Measurements from ENCODE around the gene KY. TPM values are rescaled to one million over a fixed set of nuclear protein-coding genes. Genes with fewer than 3 reads are reported as not detected.

KY gene, protein sequence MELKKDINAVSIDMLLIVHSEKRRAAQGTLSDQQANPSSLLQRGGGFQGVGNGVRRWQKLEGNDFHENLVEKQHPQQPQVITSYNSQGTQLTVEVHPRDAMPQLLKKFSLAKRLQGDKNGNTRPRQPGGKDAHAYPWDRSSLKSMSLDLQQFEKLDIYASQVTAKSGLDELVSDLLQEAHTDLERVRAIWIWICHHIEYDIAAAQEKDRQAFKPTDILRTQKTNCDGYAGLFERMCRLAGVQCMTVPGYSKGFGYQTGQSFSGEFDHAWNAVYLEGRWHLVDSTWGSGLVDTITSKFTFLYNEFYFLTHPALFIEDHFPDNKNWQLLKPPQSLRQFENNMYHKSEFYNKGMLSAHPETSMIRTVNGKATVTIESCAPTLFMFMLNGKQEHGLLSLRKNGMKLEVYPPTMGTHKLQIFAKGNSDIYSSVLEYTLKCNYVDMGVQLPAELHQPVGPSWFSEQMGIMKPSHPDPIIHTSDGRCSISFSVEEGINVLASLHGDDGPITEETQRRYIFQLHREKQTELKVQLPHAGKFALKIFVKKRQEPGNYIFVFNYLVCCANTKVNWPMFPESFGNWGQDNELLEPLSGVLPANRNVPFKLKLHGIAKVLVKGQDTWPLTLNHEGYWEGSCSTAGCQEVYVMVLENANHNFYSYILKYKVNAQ
- not detected in 2 replicates for total RNA-seq (2011; cell fraction: chromatin; rRNA removed; ENCODE audit: low replicate concordance)
- total RNA-seq (2011; cell fraction: nucleolus; rRNA removed), result not detected in 2 replicates
- total RNA-seq (2011; cell fraction: nucleoplasm; rRNA removed), result not detected in 2 replicates
- total RNA-seq (2014; rRNA removed), result not detected in 2 replicates
- not detected in 2 replicates for total RNA-seq (2014; rRNA removed; fragmentation: Illumina TruSeq; extraction: Trizol)
- total RNA-seq (2015; rRNA removed; fragmentation: Illumina TruSeq; extraction: Trizol), result not detected in 2 replicates
- total RNA-seq (2021), result not detected in 2 replicates
- not detected in 2 replicates for polyA plus RNA-seq (2011; rRNA removed)
- polyA plus RNA-seq (2011; cell fraction: cytosol; rRNA removed), result not detected in 2 replicates
- not detected in 2 replicates for polyA plus RNA-seq (2011; cell fraction: nucleus; rRNA removed)
- not detected in 2 replicates for polyA plus RNA-seq (2012)
- polyA plus RNA-seq (2014; fragmentation: Illumina TruSeq; extraction: Trizol), result not detected in 2 replicates
- polyA plus RNA-seq (2014; fragmentation: Nextera tagmentation; extraction: Ambion mirVana), result not detected
- not detected in 2 replicates for polyA plus RNA-seq (2014; rRNA removed)
- not detected in 2 replicates for polyA minus RNA-seq (2011; rRNA and poly(A)+ RNA removed)
- not detected in 2 replicates for polyA minus RNA-seq (2011; cell fraction: cytosol; rRNA and poly(A)+ RNA removed)
- not detected in 2 replicates for polyA minus RNA-seq (2011; cell fraction: nucleus; rRNA and poly(A)+ RNA removed)
- percentile 2 among the genes with signal in this experiment for Bru-seq, nascent RNA
- percentile 2 among the genes with signal in this experiment for BruChase-seq, experiment 1, labeled RNA remaining after a 2-hour chase
- percentile 2 among the genes with signal in this experiment for BruChase-seq, experiment 2, labeled RNA remaining after a 6-hour chase
- long read RNA-seq, experiment 1, result 0 reads
- long read RNA-seq, experiment 2, result 0 reads
- long read RNA-seq, experiment 3, result 0 reads

DNA sequence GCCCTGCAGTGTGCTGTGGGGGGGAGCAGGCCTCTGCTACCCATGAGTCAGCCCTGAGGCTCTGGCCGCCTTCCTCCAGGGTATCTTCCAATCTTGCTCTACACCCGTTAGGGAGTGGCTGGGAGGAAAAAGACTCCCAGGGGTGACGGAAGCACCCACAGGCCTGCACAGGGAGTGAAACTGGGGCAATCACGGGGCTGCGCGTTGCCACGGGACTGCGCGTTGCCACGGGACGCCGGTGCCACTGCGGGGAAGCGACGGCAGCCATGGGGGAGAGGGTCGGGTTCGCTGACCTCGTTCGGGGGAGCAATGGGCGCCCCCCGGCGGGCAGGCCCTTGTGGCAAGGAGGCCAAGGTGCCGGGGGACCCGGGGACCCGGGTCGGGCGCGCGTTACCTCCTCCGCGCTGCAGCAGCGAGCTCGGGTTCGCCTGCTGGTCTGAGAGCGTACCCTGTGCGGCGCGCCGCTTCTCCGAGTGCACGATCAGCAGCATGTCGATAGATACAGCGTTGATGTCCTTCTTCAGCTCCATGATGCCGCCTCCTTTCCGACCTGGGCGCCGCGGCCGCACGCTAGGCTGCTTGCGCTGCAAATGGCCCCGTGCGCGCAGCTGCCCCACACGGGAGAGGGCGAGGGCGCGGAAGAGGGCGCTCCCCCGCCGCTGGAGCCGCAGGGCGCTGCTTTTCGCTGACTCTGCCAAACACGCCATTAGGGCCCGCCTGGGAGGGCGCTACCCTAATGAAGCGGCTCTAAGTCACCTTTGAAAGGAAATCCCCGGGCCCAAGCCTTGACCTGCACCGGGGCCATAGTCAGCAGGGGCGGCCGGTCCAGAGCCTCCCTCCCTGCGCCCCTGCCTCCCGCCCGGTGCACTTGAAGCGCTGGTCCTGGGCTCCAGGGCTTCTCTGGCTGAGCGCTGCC lies at the start of gene KY:
KY (minus strand) TSS at position 592 of the 916 bp plus-strand sequence; CDS start at position 530, 62 bp downstream.
- in situ Hi-C loops (cut with MboI), result no loop called here
- Histone ChIP-seq H3K9ac (ENCODE audit: insufficient read depth in 1 of 2, low read depth in 2 of 2, low read length in 2 of 2) (no peak within 1 kb of the TSS), H3K36me3 (ENCODE audit: control insufficient read depth, insufficient read depth, low read length) (no peaks in the 10 kb centered on the region), H3K27me3 (ENCODE audit: control insufficient read depth in 2 of 2, insufficient read depth in 2 of 2, low read length in 2 of 2) (peaks cover 0 to 12% of the 10 kb centered on the region in 2 experiments; a peak in 2 of 5 replicates), H3K9me3 (replicated peaks; ENCODE audit: control insufficient read depth, insufficient read depth, low read depth, low read length) (no peaks in the 10 kb centered on the region), H3K4me1 (replicated peaks in 1 of 2; ENCODE audit: control insufficient read depth in 2 of 2, insufficient read depth in 2 of 2, low read length in 2 of 2) (no peaks in the 10 kb centered on the region; a peak in 1 of 5 replicates), H3K27ac (ENCODE audit: extremely low read depth, low read depth, low read length) (no peak within 1 kb of the TSS), H3K4me3 (no peak within 1 kb of the TSS), H3K79me2 (ENCODE audit: control insufficient read depth, insufficient read depth, low read length) (no peaks in the 10 kb centered on the region), H3K9me1 (ENCODE audit: control insufficient read depth, insufficient read depth, low read length) (no peaks in the 10 kb centered on the region), H3K4me2 (ENCODE audit: insufficient read depth, low read length) (no peak within 1 kb of the TSS), H2AFZ (ENCODE audit: low read depth, low read length) (no peak within 1 kb of the TSS), H4K20me1 (replicated peaks; ENCODE audit: control insufficient read depth, insufficient read depth, low read length) (no peaks in the 10 kb centered on the region; the same call in 1 of the 2 replicates)
- intact Hi-C loops (cut with micrococcal nuclease), result no loop called here
- TF ChIP-seq C11orf30 (IDR thresholded peaks at IDR 0.05; ENCODE audit: low read depth), result 0 out of 2 replicates have a peak, but pooled peaks have one; percentile 23
- no peak for TF ChIP-seq MYNN (IDR thresholded peaks at IDR 0.05)
- no peak for TF ChIP-seq MYNN (CRISPR knock-in tag; IDR thresholded peaks at IDR 0.05)
- no peak for TF ChIP-seq TBL1XR1 (IDR thresholded peaks at IDR 0.05; ENCODE audit: low read length in 2 of 2)
- 0 out of 2 replicates have a peak, but pooled peaks have one; percentile 32 for TF ChIP-seq ZNF316 (IDR thresholded peaks at IDR 0.05)
- TF ChIP-seq, protein P1, sequence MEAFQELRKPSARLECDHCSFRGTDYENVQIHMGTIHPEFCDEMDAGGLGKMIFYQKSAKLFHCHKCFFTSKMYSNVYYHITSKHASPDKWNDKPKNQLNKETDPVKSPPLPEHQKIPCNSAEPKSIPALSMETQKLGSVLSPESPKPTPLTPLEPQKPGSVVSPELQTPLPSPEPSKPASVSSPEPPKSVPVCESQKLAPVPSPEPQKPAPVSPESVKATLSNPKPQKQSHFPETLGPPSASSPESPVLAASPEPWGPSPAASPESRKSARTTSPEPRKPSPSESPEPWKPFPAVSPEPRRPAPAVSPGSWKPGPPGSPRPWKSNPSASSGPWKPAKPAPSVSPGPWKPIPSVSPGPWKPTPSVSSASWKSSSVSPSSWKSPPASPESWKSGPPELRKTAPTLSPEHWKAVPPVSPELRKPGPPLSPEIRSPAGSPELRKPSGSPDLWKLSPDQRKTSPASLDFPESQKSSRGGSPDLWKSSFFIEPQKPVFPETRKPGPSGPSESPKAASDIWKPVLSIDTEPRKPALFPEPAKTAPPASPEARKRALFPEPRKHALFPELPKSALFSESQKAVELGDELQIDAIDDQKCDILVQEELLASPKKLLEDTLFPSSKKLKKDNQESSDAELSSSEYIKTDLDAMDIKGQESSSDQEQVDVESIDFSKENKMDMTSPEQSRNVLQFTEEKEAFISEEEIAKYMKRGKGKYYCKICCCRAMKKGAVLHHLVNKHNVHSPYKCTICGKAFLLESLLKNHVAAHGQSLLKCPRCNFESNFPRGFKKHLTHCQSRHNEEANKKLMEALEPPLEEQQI (IDR thresholded peaks at IDR 0.05), result no peak
- ATAC-seq (no peak), FAIRE-seq (no peak), DNase-seq (ENCODE audit: extremely low read depth in 1 of 4, low spot score in 3 of 4) (no peak)
- no TSS peak for BruUV-seq (replicated peaks)
- ChIA-PET CTCF (ENCODE audit: low intra/inter-chr PET ratio) (no interaction called here), POLR2A (no interaction called here)
- WGBS (ENCODE audit: insufficient coverage, low coverage, missing lambda C conversion rate), result 7% methylated on average over 34 of the region's 77 CpGs

Data from K562 (cell line).